Activated CD8-positive, alpha-beta memory T cell treated with anti-CD3 and anti-CD28 coated beads, Interleukin-2, amount 10 ng/mL, durations not matched to agents 7 days and 5 days (primary cell): ENCODE results near the gene SEPTIN8. TPM values are rescaled to one million over a fixed set of nuclear protein-coding genes. Genes with fewer than 3 reads are reported as not detected.
"Not testable (repeated sequence)": the region's sequence is repeated elsewhere in the genome, so short reads cannot be mapped to it uniquely, and the experiment has no call there.

Source experiments
- ATAC-seq: fragments of 150-1000 bp; cut with Tn5 transposase; one replicate; pipeline ENCODE4 v1.10.0; 2021; ENCODE audit warnings: moderate library complexity
- CTCF ChIA-PET: fragments of 350-600 bp; sonication (Branson Sonifier 250); formaldehyde crosslinking; loops from one replicate; lab custom pipeline; 2021; ENCODE audit warnings: antibody characterized with exemption; lab: Charles Lee
- DNase-seq: peaks from one replicate; pipeline ENCODE4 v3.0.0-alpha.2; 2020
- H3K27ac Mint-ChIP-seq: one replicate; pipeline ENCODE4 v1.8.0; 2021; ENCODE audit warnings: mild to moderate bottlenecking, mixed read lengths
- H3K27me3 Mint-ChIP-seq: one replicate; pipeline ENCODE4 v1.8.0; 2021; ENCODE audit warnings: mixed read lengths
- H3K36me3 Mint-ChIP-seq: one replicate; pipeline ENCODE4 v1.8.0; 2021; ENCODE audit warnings: mild to moderate bottlenecking, mixed read lengths
- H3K4me1 Mint-ChIP-seq: one replicate; pipeline ENCODE4 v1.8.0; 2021; ENCODE audit warnings: mixed read lengths
- H3K4me3 Mint-ChIP-seq: one replicate; pipeline ENCODE4 v1.8.0; 2021; ENCODE audit warnings: mild to moderate bottlenecking, moderate library complexity, mixed read lengths
- H3K9me3 Mint-ChIP-seq: one replicate; pipeline ENCODE4 v1.8.0; 2022; ENCODE audit warnings: low read depth, mixed read lengths
- total RNA-seq, 2 experiments: library from RNA; stranded (reverse); gene quantifications; one replicate each; pipeline ENCODE4 v1.2.3, GENCODE V29; 2021

Gene SEPTIN8
- total RNA-seq, 2 experiments from 2014 or later, result 43.7 to 57.3 TPM

DNA sequence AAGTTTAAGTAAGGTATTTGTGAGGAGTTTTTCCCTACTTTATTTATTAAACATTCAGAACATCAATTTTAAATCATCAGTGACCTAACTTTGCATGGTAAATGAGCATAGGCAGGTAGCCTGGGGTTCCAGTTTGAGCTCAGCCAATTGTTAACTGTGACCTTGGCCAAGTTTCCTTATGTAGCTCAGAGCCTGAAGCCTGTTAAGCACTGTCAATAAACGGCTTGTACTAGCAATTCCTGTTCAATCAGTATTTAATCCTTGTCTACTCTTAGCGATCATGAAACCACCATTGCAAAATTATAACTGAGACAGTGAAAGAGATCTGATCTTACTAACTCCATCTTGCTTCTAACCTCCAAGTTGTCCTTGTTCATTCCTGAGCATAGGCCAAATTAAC lies 31.4 kb upstream of the SEPTIN8 start:
- Mint-ChIP-seq H3K4me1 (peaks cover 11% of the 10 kb centered on the region), H3K4me3 (no peak overlapping the region)

DNA sequence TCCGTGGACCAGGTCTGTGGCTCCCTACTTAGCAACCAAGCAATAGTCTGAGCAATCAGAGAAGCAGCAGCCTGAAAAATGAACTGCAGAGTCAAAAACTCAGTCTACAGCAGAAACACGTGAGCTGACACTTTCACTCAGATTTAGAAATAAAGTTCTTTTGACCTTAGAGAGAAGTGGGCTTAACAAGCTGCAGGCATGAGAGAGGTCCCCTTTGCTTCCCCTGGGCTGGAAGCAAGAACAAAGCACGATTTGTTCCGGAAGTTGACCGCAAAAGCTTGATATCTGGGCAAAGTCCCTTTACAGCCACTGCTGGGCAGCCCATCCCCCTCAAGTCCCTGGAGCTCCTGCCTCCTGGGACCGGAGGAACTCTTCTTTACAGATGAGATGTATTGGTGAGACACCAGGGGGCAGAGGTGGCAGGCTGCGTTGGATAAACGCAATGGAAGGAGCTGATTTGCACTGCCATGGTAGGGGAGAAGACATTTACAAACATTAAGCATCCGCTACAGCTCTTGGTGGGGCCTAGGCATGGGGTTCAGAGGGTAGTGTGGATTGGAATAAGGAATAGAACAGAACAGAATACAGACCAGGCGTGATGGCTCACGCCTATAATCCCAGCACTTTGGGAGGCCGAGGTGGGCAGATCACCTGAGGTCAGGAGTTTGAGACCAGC lies 30.3 kb upstream of the SEPTIN8 start:
- CTCF ChIA-PET, result interaction anchor here (0.5 to 5.5 kb wide), 5 partner anchors 10 to 281 kb away, joined by 3 to 35 read pairs (median 4); no protein-coding TSS in a partner anchor
- DNase-seq, result peak; percentile 40
- H3K27me3 Mint-ChIP-seq, result peaks cover 71% of the 10 kb centered on the region
- no peak overlapping the region for H3K4me3 Mint-ChIP-seq
- H3K27ac Mint-ChIP-seq, result no peak overlapping the region
- peaks cover 4% of the 10 kb centered on the region for H3K4me1 Mint-ChIP-seq
- no peaks in the 10 kb centered on the region for H3K9me3 Mint-ChIP-seq
- no peaks in the 10 kb centered on the region for H3K36me3 Mint-ChIP-seq
- no peak for ATAC-seq

More for the DNA sequence above, 31.4 kb upstream of the SEPTIN8 start:
- DNase-seq, result no peak
- CTCF ChIA-PET, result interaction anchor here (1.1 to 5.5 kb wide), 3 partner anchors 9 to 24 kb away, joined by 4 to 35 read pairs (median 6); no protein-coding TSS in a partner anchor
- no peaks in the 10 kb centered on the region for H3K9me3 Mint-ChIP-seq
- H3K36me3 Mint-ChIP-seq, result peaks cover 1% of the 10 kb centered on the region
- no peak overlapping the region for H3K27ac Mint-ChIP-seq
- ATAC-seq, result no peak
- H3K27me3 Mint-ChIP-seq, result peaks cover 69% of the 10 kb centered on the region

DNA sequence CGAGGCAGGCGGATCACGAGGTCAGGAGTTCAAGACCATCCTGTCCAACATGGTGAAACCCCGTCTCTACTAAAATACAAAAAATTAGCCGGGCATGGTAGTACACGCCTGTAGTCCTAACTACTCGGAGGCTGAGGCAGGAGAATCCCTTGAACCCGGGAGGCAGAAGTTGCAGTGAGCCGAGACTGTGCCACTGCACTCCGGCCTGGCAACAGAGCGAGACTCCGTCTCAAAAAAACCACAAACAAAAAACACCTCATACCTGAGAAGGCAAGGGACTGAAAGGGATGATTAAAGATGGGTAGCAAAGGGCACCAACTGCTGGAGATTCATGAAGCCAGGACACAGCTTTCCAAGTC lies 29.7 kb upstream of the SEPTIN8 start:
- not testable (repeated sequence) for H3K9me3 Mint-ChIP-seq, H3K36me3 Mint-ChIP-seq, DNase-seq, H3K4me1 Mint-ChIP-seq, H3K27ac Mint-ChIP-seq, H3K4me3 Mint-ChIP-seq, ATAC-seq
- peaks cover 71% of the 10 kb centered on the region for H3K27me3 Mint-ChIP-seq
- CTCF ChIA-PET, result interaction anchor here (0.5 to 5.5 kb wide), 4 partner anchors 10 to 280 kb away, joined by 3 to 35 read pairs (median 5); no protein-coding TSS in a partner anchor

DNA sequence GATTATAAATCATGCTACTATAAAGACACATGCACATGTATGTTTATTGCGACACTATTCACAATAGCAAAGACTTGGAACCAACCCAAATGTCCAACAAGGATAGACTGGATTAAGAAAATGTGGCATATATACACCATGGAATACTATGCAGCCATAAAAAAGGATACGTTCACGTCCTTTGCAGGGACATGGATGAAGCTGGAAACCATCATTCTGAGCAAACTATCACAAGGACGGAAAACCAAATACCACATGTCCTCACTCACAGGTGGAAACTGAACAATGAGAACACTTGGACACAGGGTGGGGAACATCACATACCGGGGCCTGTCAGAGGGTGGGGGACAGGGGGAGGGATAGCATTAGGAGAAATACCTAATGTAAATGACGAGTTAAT lies 28.8 kb upstream of the SEPTIN8 start:
- H3K4me1 Mint-ChIP-seq, H3K9me3 Mint-ChIP-seq, DNase-seq, H3K27ac Mint-ChIP-seq, ATAC-seq, H3K4me3 Mint-ChIP-seq, H3K36me3 Mint-ChIP-seq, CTCF ChIA-PET: not testable (repeated sequence)
- H3K27me3 Mint-ChIP-seq, result peaks cover 67% of the 10 kb centered on the region

DNA sequence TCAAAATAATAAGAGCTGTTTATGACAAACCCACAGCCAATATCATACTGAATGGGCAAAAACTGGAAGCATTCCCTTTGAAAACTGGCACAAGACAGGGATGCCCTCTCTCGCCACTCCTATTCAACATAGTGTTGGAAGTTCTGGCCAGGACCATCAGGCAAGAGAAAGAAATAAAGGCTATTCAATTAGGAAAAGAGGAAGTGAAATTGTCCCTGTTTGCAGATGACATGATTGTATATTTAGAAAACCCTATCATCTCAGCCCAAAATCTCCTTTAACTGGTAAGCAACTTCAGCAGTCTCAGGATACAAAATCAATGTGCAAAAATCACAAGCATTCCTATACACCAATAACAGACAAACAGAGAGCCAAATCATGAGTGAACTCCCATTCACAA lies 27.2 kb upstream of the SEPTIN8 start:
- H3K4me1 Mint-ChIP-seq, DNase-seq, ATAC-seq, H3K4me3 Mint-ChIP-seq, H3K9me3 Mint-ChIP-seq, H3K27ac Mint-ChIP-seq, H3K36me3 Mint-ChIP-seq: not testable (repeated sequence)
- CTCF ChIA-PET, result interaction anchor here (1.2 to 1.9 kb wide), 2 partner anchors 9 to 15 kb away, joined by 3 to 6 read pairs; no protein-coding TSS in a partner anchor
- H3K27me3 Mint-ChIP-seq, result peaks cover 55% of the 10 kb centered on the region

DNA sequence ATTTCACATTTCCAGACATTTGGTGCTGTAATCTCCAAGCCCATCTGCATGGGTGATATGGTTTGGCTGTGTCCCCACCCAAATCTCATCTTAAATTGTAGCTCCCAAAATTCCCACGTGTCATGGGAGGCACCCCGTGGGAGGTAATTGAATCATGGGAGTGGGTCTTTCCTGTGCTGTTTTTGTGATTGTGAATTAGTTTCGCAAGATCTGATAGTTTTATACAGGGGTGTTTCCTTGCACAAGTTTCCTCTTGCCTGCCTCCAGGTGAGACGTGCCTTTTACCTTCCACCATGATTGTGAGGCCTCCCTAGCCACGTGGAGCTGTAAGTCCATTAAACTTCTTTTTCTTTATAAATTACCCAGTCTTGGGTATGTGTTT lies 25.6 kb upstream of the SEPTIN8 start:
- not testable (repeated sequence) for DNase-seq, H3K4me1 Mint-ChIP-seq, H3K36me3 Mint-ChIP-seq, H3K4me3 Mint-ChIP-seq, H3K9me3 Mint-ChIP-seq, ATAC-seq, H3K27ac Mint-ChIP-seq
- peaks cover 47% of the 10 kb centered on the region for H3K27me3 Mint-ChIP-seq
- CTCF ChIA-PET, result interaction anchor here (1.1 to 1.7 kb wide), 3 partner anchors 18 to 302 kb away, joined by 3 to 8 read pairs (median 3); no protein-coding TSS in a partner anchor

DNA sequence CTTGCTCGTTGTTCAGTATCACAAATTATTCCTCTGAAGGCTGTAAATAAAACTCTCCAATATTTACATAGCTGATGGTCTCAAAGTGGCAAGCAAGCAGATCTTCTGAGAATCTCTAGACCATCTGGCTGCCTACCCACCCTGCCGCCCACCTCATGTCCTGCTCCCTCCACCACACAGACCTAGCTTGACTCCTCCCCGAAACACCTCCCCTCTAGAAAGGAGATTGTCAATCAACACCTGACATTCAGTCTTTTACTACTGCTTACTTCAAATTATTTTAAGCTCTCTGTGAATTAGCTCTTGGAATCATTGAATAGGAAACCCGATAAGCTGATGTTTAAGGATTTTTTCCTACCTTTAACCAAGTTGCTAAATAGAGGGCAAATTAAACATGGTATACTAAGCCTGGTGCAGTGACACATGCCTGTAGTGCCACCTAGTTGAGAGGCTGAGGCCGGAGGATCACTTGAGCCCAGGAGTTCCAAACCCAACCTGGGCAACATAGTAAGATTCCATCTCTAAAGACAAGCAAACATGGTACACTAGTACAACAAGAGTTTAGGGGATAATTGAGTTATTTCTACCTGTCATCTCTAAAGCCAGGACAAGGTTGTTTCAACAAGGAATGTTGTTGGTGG lies 25.1 kb upstream of the SEPTIN8 start:
- no peak overlapping the region for H3K4me3 Mint-ChIP-seq
- no peaks in the 10 kb centered on the region for H3K9me3 Mint-ChIP-seq
- H3K27ac Mint-ChIP-seq, result no peak overlapping the region
- H3K36me3 Mint-ChIP-seq, result no peaks in the 10 kb centered on the region
- ATAC-seq, result no peak
- H3K4me1 Mint-ChIP-seq, result peaks cover 7% of the 10 kb centered on the region
- DNase-seq, result no peak
- CTCF ChIA-PET, result interaction anchor here (0.7 to 1.7 kb wide), 7 partner anchors 9 to 1270 kb away, joined by 3 to 8 read pairs (median 3); partner anchors contain the start of gene CCNI2
- H3K27me3 Mint-ChIP-seq, result peaks cover 42% of the 10 kb centered on the region

DNA sequence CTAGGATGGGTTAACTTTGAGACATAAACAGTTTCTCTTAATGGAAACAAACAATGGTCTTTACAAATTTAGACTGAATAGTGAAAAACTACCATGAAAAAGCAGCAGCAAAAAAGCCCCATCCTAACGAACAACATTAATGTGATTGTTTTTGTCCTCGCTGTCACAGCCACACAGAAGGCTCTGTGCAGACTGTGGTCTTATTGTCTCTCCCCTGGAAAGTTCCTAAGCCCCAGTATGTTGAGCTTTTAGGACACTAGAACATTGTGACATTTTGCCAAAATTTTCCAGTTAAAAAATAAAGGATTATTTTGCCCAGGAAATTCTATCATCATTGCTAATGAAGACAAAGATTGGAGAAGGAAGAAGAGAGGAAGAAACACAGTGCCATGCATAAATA lies 23.5 kb upstream of the SEPTIN8 start:
- Mint-ChIP-seq H3K27me3 (peaks cover 40% of the 10 kb centered on the region), H3K27ac (no peak overlapping the region)

DNA sequence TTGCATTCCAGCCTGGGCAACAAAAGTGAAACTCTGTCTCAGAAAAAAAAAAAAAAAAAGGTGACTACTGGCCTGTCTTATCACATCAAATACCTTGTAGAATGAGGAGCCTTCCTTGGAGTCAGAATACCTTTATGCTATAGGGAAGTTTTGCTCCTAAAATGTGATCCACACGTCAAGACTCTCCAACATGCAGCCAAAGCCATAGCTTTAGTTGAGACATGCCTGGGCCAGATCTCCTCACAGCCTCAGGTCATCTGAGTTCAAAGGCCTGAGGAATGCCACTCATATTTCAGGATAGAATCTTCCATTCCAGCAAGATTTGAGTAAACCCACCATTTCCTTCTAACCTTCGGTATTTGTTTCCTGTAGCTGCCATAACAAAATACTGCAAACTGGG lies 22.4 kb upstream of the SEPTIN8 start:
- H3K9me3 Mint-ChIP-seq, result no peaks in the 10 kb centered on the region
- H3K4me1 Mint-ChIP-seq, result peaks cover 7% of the 10 kb centered on the region
- H3K36me3 Mint-ChIP-seq, result no peaks in the 10 kb centered on the region
- ATAC-seq (no peak), DNase-seq (no peak)
- peaks cover 37% of the 10 kb centered on the region for H3K27me3 Mint-ChIP-seq
- no peak overlapping the region for H3K4me3 Mint-ChIP-seq
- no peak overlapping the region for H3K27ac Mint-ChIP-seq
- CTCF ChIA-PET, result interaction anchor here (1.3 to 1.9 kb wide), 2 partner anchors 21 kb away, joined by 4 to 7 read pairs; no protein-coding TSS in a partner anchor

More for the DNA sequence above, 23.5 kb upstream of the SEPTIN8 start:
- ATAC-seq, result no peak
- CTCF ChIA-PET, result interaction anchor here (0.6 to 1.4 kb wide), 3 partner anchors 20 to 200 kb away, joined by 3 to 4 read pairs (median 3); no protein-coding TSS in a partner anchor
- H3K36me3 Mint-ChIP-seq, result no peaks in the 10 kb centered on the region
- no peak overlapping the region for H3K4me3 Mint-ChIP-seq
- no peak for DNase-seq
- no peaks in the 10 kb centered on the region for H3K9me3 Mint-ChIP-seq
- H3K4me1 Mint-ChIP-seq, result peaks cover 7% of the 10 kb centered on the region

DNA sequence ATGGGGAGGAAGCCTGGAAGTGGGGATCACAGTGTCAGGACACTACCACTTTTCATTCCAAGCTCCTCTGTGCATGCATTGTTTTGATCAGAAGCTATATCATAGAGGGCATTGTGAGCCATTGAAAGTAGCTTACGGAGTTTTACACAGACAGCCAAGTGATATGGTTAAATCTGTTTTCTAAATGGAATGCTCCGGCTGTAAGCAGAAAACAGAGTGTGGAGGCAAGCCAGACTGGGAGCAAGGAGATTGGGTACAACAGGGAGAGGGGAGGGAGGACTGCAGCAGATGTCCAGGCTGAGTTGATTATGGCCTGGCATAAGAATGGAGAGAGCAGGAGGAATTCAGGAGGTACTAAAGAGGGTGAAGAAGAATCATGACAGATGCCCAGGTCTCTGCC lies 20.6 kb upstream of the SEPTIN8 start:
- Mint-ChIP-seq H3K27ac (no peak overlapping the region), H3K9me3 (no peaks in the 10 kb centered on the region), H3K36me3 (no peaks in the 10 kb centered on the region), H3K27me3 (peaks cover 26% of the 10 kb centered on the region), H3K4me1 (peaks cover 7% of the 10 kb centered on the region), H3K4me3 (no peak overlapping the region)
- ATAC-seq, result no peak
- no peak for DNase-seq
- CTCF ChIA-PET, result interaction anchor here (0.6 to 1.9 kb wide), 5 partner anchors 10 to 22 kb away, joined by 3 to 7 read pairs (median 3); no protein-coding TSS in a partner anchor

DNA sequence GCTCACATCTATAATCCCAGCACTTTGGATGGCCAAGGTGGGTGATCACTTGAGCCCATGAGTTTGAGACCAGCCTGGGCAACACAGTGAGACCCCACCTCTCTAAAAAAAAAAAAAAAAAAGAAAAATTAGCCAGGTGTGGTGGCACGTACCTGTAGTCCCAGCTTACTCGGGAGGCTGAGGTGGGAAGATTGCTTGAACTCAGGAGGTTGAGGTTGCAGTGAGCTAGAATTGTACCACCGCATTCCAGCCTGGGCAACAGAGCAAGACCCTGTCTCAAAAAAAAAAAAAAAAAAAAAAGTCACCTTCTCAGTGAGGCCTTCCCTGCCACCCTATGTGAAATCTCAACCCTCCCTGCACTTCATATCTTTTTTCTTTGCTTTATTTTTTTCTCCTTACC lies 14.0 kb upstream of the SEPTIN8 start:
- H3K9me3 Mint-ChIP-seq, result no peaks in the 10 kb centered on the region
- CTCF ChIA-PET, result no interaction called here
- no peaks in the 10 kb centered on the region for H3K4me1 Mint-ChIP-seq
- H3K4me3 Mint-ChIP-seq, result no peak overlapping the region
- no peak overlapping the region for H3K27ac Mint-ChIP-seq
- no peak for DNase-seq
- ATAC-seq, result no peak
- H3K36me3 Mint-ChIP-seq, result no peaks in the 10 kb centered on the region
- H3K27me3 Mint-ChIP-seq, result peaks cover 20% of the 10 kb centered on the region

DNA sequence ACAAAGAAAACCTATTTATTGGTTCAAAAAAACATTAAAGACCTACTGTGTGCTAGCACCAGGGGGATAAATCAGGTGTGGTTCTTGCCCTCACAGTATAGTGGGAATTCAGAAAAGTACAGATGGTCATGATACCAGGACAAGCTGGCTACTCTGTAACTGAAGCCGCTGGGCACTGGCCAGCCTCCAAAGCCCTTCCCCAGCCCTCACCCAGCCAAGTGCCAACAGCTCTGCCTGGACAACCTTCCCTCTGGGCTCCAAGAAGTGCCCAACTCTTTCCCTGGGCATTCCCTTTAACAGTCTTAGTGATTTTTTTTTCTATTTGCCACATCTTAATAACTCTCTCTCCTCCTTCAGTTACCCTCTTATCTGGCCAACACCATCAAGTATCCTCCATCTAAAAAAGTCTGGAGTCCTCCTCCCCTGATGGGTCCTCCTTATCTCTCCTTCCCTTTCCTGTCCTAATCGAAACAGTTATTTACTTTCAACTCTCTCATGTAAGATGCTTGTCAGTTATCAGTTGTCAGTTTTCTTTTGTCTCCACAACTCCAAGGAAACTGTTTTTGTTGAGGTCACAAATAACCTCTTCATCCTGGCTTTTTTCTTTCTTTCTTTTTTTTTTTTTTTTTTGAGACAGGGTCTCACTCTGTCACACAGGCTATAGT lies 13.3 kb upstream of the SEPTIN8 start:
- Mint-ChIP-seq H3K4me1 (no peaks in the 10 kb centered on the region), H3K36me3 (no peaks in the 10 kb centered on the region), H3K27ac (no peak overlapping the region), H3K27me3 (peaks cover 20% of the 10 kb centered on the region), H3K9me3 (no peaks in the 10 kb centered on the region), H3K4me3 (no peak overlapping the region)
- ATAC-seq (no peak), DNase-seq (no peak)
- CTCF ChIA-PET, result interaction anchor here (0.9 to 1.0 kb wide), 2 partner anchors 8 to 30 kb away, joined by 3 to 4 read pairs; no protein-coding TSS in a partner anchor
